Sigmoid colon (tissue), 3 donors: ENCODE results near the gene MRPS27.

Source experiments
- CTCF ChIP-seq, 4 experiments: fragments of 450-650 bp in 3 of 4; fragments of 200-600 bp in 1 of 4; IDR thresholded peaks; one replicate each; pipeline ENCODE4 v1.5.1; 2016 to 2019; ENCODE audit warnings: antibody characterized with exemption in 4 of 4, mild to moderate bottlenecking in 3 of 4, moderate library complexity in 2 of 4
- POLR2A ChIP-seq, 2 donors: fragments of 450-650 bp; IDR thresholded peaks; one replicate each; pipeline ENCODE4 v1.6.1; 2016; ENCODE audit warnings: antibody characterized with exemption in 2 of 2, mild to moderate bottlenecking in 2 of 2, moderate library complexity in 2 of 2

DNA sequence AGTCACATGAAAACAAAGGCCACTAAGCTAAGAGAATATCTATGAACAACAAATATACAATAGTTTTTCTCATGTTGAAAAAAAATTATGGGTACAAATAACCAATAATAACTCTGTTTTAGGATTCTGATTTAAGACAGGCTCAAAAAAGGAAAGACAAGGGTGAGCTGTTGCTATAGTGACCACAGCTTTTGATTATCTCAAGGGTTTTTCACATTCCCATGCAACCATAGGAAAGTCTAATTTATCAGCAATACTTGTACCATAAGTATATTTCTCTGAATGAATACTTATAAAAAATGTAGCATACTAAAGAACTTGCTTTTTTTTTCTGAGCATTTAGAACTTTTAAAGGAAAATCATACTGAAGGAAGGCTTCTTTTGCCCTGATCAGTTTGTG is 68.0 kb downstream of the MRPS27 start:
- no peak for TF ChIP-seq POLR2A (IDR thresholded peaks at IDR 0.05)
- no peak for TF ChIP-seq CTCF (IDR thresholded peaks at IDR 0.05)
